ENCODE results near the gene DISC1. TPM values are rescaled to one million over a fixed set of nuclear protein-coding genes. Genes with fewer than 3 reads are reported as not detected.
"Not testable (repeated sequence)": the region's sequence is repeated elsewhere in the genome, so short reads cannot be mapped to it uniquely, and the experiment has no call there.

Gene DISC1
- total RNA-seq, 1 experiment from 2014 or later: 9.8 TPM

DNA sequence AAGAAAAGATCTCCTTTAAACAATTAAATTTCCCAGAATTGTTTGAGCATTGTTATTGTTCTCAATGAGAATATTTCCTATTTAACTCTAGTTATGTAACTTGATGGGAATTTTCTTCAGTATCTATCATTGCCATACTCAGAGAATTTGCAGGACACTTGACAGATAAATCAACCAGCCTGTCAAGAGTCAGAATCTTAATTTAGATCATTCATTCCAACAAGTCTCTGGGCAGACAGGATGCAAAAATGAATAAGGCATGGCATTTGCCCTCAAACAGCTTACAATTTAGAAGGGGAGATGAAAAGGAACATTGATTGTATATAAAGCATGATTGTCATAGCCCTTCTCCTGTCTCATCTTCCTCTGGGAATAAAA is 7.3 kb upstream of the DISC1 start:
- intact Hi-C loops (cut with micrococcal nuclease; ENCODE audit: unreplicated experiment): no loop called here
- H3K36me3 Mint-ChIP-seq (ENCODE audit: insufficient read depth, unreplicated experiment): no peaks in the 10 kb centered on the region
- no peaks in the 10 kb centered on the region for H3K9me3 Mint-ChIP-seq (ENCODE audit: low read depth, unreplicated experiment)
- CTCF ChIA-PET: no interaction called here
- peaks cover 83% of the 10 kb centered on the region for H3K27me3 Mint-ChIP-seq (ENCODE audit: unreplicated experiment)
- H3K27ac Mint-ChIP-seq (ENCODE audit: unreplicated experiment): no peak overlapping the region
- no TSS peak for BruUV-seq (replicated peaks)
- DNase-seq: no peak
- no peak for TF ChIP-seq CTCF (IDR thresholded peaks at IDR 0.05; ENCODE audit: unreplicated experiment)
- H3K4me1 Mint-ChIP-seq (ENCODE audit: low read depth, unreplicated experiment): no peaks in the 10 kb centered on the region
- no peak overlapping the region for H3K4me3 Mint-ChIP-seq (ENCODE audit: low read depth, unreplicated experiment)

DNA sequence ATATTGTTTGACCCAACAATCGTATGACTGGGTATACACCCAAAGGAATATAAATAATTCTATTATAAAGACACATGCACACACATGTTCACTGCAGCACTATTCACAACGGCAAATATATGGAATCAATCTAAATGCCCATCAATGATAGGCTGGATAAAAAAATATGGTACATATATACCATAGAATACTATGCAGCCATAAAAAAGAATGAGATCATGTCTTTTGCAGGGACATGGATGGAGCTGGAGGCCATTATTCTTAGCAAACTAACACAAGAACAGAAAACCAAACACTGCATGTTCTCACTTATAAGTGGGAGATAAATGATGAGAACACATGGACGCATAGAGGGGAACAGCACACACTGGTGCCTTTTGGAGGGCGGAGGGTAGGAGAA is 1.5 kb upstream of the DISC1 start:
- Mint-ChIP-seq H3K36me3 (ENCODE audit: insufficient read depth, unreplicated experiment) (peaks cover 17% of the 10 kb centered on the region), H3K27me3 (ENCODE audit: unreplicated experiment) (peaks cover 44% of the 10 kb centered on the region), H3K4me1 (ENCODE audit: low read depth, unreplicated experiment) (peaks cover 13% of the 10 kb centered on the region)
- H3K4me3 Mint-ChIP-seq (ENCODE audit: low read depth, unreplicated experiment); CTCF ChIA-PET; H3K27ac Mint-ChIP-seq (ENCODE audit: unreplicated experiment); BruUV-seq (replicated peaks); H3K9me3 Mint-ChIP-seq (ENCODE audit: low read depth, unreplicated experiment); DNase-seq: not testable (repeated sequence)
- intact Hi-C loops (cut with micrococcal nuclease; ENCODE audit: unreplicated experiment): loop anchor here (10.0 kb wide), 1 partner anchor 200 kb away; no protein-coding TSS in a partner anchor

DNA sequence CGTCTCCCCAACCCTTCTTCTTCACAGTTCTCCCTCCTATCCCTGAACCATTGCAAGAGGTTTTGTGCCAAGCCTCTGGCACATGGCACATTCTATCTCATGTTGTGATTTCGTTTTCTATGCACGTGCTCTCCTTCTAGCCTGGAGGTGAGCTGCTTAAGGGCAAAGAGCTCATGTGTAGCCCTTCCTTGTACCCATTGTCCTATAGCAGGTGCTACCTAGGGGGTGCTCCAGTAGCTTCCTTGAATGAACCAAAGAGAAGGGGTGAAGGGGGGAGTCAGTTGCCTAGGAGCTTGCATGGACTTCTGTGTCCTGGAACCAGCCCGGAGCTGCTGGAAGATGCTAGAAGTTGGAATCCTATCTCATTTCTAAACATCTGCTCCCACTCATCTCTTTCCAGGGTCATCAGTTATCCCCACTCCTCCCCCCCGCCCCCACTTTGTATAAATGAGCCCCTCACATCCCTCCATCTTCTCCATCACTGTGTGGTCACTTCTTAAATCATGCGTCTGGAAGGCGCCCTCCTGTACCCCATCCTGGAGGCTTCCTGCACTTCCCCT is 535 bp upstream of the DISC1 start:
- CTCF ChIA-PET: no interaction called here
- peaks cover 17% of the 10 kb centered on the region for H3K36me3 Mint-ChIP-seq (ENCODE audit: insufficient read depth, unreplicated experiment)
- H3K4me1 Mint-ChIP-seq (ENCODE audit: low read depth, unreplicated experiment): peaks cover 13% of the 10 kb centered on the region
- BruUV-seq (replicated peaks): no TSS peak
- intact Hi-C loops (cut with micrococcal nuclease; ENCODE audit: unreplicated experiment): loop anchor here (10.0 kb wide), 1 partner anchor 199 kb away; no protein-coding TSS in a partner anchor
- no peak for TF ChIP-seq CTCF (IDR thresholded peaks at IDR 0.05; ENCODE audit: unreplicated experiment)
- H3K27ac Mint-ChIP-seq (ENCODE audit: unreplicated experiment): peak overlapping the region; percentile 50
- DNase-seq: no peak
- no peaks in the 10 kb centered on the region for H3K9me3 Mint-ChIP-seq (ENCODE audit: low read depth, unreplicated experiment)
- H3K4me3 Mint-ChIP-seq (ENCODE audit: low read depth, unreplicated experiment): peak overlapping the region; percentile 86
- peaks cover 33% of the 10 kb centered on the region for H3K27me3 Mint-ChIP-seq (ENCODE audit: unreplicated experiment)

- peak overlapping the region; percentile 86 for H3K4me3 Mint-ChIP-seq (ENCODE audit: low read depth, unreplicated experiment)
- TF ChIP-seq CTCF (IDR thresholded peaks at IDR 0.05; ENCODE audit: unreplicated experiment): no peak
- H3K36me3 Mint-ChIP-seq (ENCODE audit: insufficient read depth, unreplicated experiment): peaks cover 17% of the 10 kb centered on the region
- no TSS peak for BruUV-seq (replicated peaks)
- intact Hi-C loops (cut with micrococcal nuclease; ENCODE audit: unreplicated experiment): loop anchor here (10.0 kb wide), 1 partner anchor 198 kb away; no protein-coding TSS in a partner anchor
- DNase-seq: peak; percentile 63
- CTCF ChIA-PET: interaction anchor here (0.6 to 0.7 kb wide), 2 partner anchors 14 to 796 kb away, joined by 3 to 5 read pairs; no protein-coding TSS in a partner anchor
- H3K4me1 Mint-ChIP-seq (ENCODE audit: low read depth, unreplicated experiment): peaks cover 13% of the 10 kb centered on the region
- H3K27ac Mint-ChIP-seq (ENCODE audit: unreplicated experiment): peak overlapping the region; percentile 50
- H3K9me3 Mint-ChIP-seq (ENCODE audit: low read depth, unreplicated experiment): no peaks in the 10 kb centered on the region
- H3K27me3 Mint-ChIP-seq (ENCODE audit: unreplicated experiment): peaks cover 23% of the 10 kb centered on the region
Measured at GRCh38 chr1:231626951-231627614, 493 bp downstream of the DISC1 start.

All from Calu3 (cell line).